NCI-H2107 (cell line): Measurements from ENCODE around the gene CRADD.

ENCODE experiments used
- DNase-seq: peaks from one replicate; lab custom pipeline; 2025; lab: John Stamatoyannopoulos, UW

The CRADD gene

GRCh38 chr12:93671044-93671443 is 6.1 kb upstream of the CRADD start:
- no peak for DNase-seq

DNA sequence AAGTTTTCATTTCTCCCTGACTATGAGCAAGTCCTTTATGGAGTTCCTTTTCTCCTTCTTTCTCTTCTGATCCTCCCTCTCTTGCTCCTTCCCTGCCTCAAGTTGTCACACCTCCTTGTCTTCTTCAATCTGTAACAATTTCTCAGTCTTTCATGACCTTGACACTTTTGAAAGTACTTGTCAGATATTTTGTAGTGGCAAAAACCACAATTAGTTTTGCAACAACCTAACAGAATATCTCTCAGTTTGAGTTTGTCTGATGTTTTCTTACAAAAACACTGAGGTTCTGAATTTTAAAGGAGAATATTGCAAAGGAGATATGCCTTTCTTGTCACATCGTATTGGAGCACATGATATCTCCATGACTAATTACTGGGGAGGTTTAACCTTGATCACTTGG is 4.1 kb upstream of the CRADD start:
- DNase-seq, result no peak

GRCh38 chr12:93674386-93674785 is 2.8 kb upstream of the CRADD start:
- no peak for DNase-seq

GRCh38 chr12:93676408-93677194 is 574 bp upstream of the CRADD start:
- no peak for DNase-seq

DNA sequence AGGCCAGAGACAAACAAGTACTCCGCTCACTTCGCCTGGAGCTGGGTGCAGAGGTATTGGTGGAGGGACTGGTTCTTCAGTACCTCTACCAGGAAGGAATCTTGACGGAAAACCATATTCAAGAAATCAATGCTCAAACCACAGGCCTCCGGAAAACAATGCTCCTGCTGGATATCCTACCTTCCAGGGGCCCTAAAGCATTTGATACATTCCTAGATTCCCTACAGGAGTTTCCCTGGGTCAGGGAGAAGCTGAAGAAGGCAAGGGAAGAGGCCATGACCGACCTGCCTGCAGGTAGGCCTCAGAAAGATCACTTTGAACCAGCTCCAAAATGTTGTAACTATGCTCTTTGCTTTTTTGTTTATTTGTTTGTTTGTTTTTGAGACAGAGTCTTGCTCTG is 1.6 kb downstream of the CRADD start:
- no peak for DNase-seq

GRCh38 chr12:93679308-93679925 is 2.2 kb downstream of the CRADD start:
- no peak for DNase-seq

- DNase-seq, result no peak
Measured at GRCh38 chr12:93680006-93680405, 2.8 kb downstream of the CRADD start.

- DNase-seq, result no peak
Measured at GRCh38 chr12:93682846-93683261, 5.7 kb downstream of the CRADD start.

DNA sequence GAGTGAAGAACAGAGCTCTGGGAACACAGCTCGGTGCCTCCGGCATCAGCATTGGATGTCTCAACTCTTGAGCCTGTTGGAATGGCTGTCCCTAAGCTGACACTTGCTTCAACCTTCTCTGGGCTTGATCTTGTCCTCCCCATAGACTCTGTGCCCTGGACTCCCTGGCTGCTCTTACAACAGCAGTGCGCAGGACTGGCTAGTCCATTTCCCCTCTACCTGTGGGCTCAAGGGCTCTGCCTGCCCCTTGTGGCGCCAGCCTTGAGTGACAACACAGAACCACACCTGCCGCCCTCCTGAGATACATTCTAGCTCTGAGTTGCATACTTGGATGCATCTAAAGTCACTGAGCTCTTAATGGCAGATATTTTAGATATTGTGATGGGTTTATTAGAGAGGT is 6.2 kb downstream of the CRADD start:
- no peak for DNase-seq

GRCh38 chr12:93684716-93685115 is 7.5 kb downstream of the CRADD start:
- DNase-seq, result no peak

GRCh38 chr12:93686572-93687356 is 9.6 kb downstream of the CRADD start:
- no peak for DNase-seq

- no peak for DNase-seq
Measured at GRCh38 chr12:93689076-93689834, 12.1 kb downstream of the CRADD start.

DNA sequence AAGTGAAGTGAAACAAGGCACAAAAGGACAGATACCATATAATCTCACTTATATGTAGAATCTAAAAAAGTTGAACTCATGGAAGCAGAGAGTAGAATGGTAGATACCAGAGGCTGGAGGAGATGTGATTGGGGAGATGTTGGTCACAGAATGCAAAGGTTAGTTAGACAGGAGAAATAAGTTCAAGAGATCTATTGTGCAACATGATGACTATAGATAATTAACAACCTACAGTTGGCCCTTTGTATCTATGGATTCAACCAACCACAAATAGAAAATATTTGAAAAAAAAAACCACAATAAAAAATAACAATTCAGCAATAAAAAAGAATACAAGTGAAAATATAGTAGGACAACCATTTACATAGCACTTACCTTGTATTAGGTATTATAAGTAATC is 19.3 kb downstream of the CRADD start:
- no peak for DNase-seq

DNA sequence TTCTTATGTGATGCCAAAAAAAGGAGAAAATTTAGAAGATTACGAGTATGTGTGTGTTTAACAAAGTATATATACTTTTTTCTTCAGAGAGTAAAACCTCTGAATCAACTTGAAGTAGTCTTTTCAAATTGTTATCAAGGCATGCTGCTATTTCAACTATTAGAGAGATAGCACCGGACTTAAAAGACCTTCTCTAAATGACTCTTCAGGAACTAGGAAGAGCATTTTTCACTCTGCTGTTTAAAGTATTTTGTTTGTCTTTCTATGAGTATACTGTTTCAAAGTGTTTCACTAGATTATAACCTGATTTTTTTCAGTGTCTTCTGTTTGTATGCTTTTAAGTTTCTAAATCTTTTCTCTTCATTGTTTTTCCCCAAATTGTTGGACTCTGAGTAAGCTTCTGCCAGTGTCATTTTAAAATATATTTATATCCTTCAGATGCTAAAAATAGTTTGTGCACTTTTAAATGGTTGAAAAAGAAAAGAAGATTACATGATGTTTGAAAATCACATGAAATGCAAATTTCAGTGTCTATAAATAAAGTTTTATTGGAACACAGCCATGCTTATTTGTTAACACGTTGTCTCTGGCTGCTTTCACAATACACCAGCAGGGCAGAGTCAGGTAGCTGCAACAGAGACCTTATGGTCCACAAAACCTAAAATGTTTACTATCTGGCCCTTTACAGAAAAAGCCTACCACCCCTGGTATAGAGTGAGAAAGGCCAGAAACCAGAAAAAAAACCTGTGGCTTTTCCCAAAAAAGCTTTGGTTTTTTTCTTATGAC is 21.3 kb downstream of the CRADD start:
- DNase-seq, result no peak

DNA sequence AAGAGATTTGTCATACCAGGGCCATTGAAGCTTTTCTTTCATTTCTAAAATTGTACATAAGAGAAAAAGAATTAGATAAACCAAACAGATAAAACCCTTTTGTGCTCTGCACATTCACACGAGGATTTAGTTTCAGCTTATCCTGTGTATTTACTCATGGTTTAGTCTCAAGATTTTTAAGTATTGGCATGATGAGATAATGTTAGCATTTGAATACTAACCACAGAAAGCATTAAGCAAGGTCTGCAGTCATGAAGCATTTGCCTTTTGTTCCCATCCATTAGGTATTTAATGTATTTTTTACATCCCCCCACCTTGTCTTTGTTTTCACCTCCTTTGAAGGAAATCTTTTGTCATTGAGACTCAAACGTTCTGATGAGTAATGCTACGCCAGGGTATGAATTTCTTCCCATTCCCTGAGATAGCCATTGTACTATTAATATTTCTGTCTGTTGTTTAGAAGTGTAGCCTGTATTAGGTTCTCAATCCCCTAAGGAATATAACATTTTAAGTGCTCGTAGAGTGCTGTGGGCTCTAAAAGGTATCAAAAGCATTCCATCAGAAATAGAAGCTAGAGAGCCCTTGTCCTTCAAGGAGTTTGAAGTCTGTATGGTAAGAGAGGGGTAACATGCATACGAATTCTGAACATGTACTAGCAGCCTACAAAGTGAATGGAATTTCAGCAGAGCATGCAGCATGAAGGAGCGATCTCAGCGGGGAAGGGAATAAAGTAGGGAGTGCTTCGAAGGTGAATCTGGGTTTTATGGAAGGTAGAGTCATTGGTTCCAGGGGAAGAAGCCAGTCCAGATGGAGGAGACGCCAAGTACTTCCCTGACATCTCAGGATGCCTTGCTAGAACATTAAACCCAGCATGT is 22.3 kb downstream of the CRADD start:
- DNase-seq, result peak; percentile 62

GRCh38 chr12:93702707-93703315 is 25.6 kb downstream of the CRADD start:
- no peak for DNase-seq

GRCh38 chr12:93704122-93704521 is 26.9 kb downstream of the CRADD start:
- no peak for DNase-seq

DNA sequence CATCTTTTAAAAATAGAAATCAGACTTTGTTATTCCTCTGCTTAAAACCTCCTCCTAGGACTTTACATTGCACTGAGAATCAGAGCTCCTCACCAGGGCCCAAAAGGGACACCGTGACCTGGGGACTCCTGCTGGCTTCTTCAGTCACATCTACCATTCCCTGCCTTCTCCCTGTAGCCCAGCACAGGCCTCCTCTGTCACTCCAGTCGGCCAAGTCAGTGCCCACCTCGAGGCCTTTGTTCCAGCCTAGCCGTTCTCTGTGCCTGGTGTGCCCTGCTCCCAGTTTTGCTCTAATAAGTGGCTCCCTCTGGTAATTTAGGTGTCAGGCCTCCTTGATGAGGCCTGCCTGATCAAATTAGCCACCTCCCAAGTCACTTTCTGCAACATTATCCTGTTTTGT is 27.4 kb downstream of the CRADD start:
- DNase-seq, result no peak

DNA sequence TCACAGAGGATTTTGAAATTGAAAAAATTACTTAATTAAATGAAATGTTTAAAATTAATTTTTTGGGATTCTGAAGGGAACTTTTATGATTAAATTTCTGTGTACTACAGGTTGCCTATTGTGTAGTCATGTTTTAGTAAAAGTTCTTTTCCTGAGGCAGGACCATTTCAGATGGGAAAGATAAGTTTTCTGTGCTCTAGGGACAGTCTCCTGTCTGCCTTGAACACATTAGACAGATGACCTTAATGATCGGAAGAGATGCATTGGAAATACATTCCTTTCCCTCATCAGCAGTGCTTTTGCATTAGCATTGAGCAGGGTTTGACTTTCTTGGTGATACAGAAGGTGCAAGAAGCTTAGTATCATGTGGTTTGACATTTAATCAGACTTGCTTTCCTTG is 28.1 kb downstream of the CRADD start:
- DNase-seq, result no peak

GRCh38 chr12:93706387-93706786 is 29.2 kb downstream of the CRADD start:
- no peak for DNase-seq
